Measurements from ENCODE around the gene PKLR. TPM values are rescaled to one million over a fixed set of nuclear protein-coding genes. Genes with fewer than 3 reads are reported as not detected.
"Not testable (repeated sequence)": the region's sequence is repeated elsewhere in the genome, so short reads cannot be mapped to it uniquely, and the experiment has no call there.

PKLR gene
- polyA plus RNA-seq (2012; ENCODE audit: missing spikeins), result not detected

DNA sequence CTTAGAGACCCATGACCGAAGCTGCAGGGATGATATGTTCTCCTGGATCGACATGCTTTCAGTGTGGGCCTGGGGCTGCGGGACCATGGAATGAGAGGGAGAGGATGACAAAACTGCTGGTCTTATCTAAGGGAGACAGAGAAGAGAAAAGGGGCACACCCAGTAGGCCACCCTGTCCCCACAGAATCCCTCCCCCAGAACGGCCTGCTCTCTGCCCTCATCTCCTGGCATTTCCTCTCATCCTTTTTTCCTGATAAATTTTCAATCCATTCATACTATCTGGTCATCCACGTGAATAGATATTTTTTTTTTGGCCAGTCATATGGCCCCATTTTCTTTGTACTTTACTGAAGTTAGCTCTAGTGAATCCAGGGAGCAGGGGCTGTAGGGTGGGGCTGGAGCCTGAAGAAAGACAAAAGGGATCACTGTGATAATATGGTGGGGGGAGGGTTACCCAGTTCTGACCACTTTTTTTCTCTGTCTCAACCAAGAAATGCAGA lies at the start of gene PKLR:
TSS of gene PKLR (minus strand) at position 97 of the 500 bp plus-strand sequence. CDS start at position 54, 43 bp downstream.
- DNase-seq (ENCODE audit: insufficient read length), result no peak
- FAIRE-seq, result no peak
- TF ChIP-seq POLR2A (IDR thresholded peaks at IDR 0.05; ENCODE audit: low read depth, low read length), result no peak
- no peak for TF ChIP-seq POLR2AphosphoS5 (IDR thresholded peaks at IDR 0.05; ENCODE audit: low read depth, low read length)
- TF ChIP-seq TAF1 (IDR thresholded peaks at IDR 0.05; ENCODE audit: borderline replicate concordance, low read depth, low read length), result no peak

DNA sequence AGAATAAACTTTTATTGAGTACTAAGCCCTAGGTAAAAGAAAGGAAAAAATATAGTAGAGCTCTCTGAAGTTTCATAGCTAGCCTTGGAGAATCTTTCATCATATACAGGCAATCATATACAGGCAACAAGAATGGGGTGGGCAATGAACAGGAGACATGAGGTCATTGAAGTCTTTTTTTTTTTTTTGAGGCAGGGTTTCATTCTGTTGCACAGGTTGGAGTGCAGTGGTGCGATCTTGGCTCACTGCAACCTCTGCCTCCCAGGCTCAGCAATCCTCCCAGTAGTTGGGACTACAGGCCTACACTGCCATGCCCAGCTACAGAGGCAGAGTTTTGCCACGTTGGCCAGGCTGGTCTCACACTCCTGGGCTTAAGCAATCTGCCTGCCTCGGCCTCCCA lies 41.6 kb upstream of the PKLR start:
- TF ChIP-seq POLR2AphosphoS5 (IDR thresholded peaks at IDR 0.05; ENCODE audit: low read depth, low read length) (no peak), TAF1 (IDR thresholded peaks at IDR 0.05; ENCODE audit: borderline replicate concordance, low read depth, low read length) (no peak), POLR2A (IDR thresholded peaks at IDR 0.05; ENCODE audit: low read depth, low read length) (no peak)
- no peak for DNase-seq (ENCODE audit: insufficient read length)
- FAIRE-seq, result no peak

DNA sequence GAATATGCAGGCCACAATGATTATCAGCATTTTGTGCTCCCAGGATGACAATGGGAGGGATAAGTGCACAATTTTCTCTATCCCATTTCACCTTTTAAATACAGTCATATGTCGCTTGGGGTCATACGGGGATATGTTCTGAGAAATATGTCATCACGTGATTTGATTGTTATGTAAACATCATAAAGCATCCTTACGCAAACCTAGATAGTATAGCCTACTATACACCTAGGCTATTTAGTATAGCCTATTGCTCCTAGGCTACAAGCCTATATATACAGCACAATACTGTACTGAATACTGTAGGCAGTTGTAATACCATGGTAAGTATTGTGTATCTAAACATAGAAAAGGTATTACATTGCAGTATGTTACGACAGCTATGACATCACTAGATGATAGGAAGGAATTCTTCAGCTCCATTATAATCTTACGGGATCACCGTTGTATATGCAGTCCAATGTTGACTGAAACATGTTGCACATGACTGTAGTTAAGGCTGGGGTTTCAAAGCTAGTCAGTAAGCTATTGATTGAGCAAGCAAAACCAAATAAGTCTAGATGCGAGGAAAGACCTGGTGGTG lies 38.4 kb upstream of the PKLR start:
- FAIRE-seq, result no peak
- TF ChIP-seq POLR2A (IDR thresholded peaks at IDR 0.05; ENCODE audit: low read depth, low read length) (no peak), TAF1 (IDR thresholded peaks at IDR 0.05; ENCODE audit: borderline replicate concordance, low read depth, low read length) (no peak), POLR2AphosphoS5 (IDR thresholded peaks at IDR 0.05; ENCODE audit: low read depth, low read length) (no peak)

DNA sequence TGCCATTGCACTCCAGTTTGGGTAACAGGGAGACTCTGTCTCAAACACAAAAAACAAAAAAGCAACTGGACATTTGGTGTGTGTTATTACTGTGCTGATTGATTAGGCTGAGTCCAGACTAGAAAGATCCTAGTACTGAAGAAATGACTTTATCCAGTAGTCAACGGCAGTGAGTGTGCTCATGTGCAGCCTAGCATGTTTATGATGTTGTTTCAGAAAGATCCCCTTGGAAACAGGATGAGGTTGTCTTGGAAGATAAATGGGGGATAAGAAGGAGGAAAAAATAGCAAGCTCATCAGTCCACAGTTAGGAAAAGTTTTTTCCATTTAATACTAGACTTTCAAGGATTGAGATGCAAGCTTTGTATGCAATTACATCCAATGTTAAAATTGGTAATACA lies 33.7 kb upstream of the PKLR start:
- DNase-seq (ENCODE audit: insufficient read length), result no peak
- FAIRE-seq, result no peak
- no peak for TF ChIP-seq POLR2A (IDR thresholded peaks at IDR 0.05; ENCODE audit: low read depth, low read length)
- TF ChIP-seq POLR2AphosphoS5 (IDR thresholded peaks at IDR 0.05; ENCODE audit: low read depth, low read length), result no peak
- no peak for TF ChIP-seq TAF1 (IDR thresholded peaks at IDR 0.05; ENCODE audit: borderline replicate concordance, low read depth, low read length)

More for the DNA sequence above, 38.4 kb upstream of the PKLR start:
- DNase-seq (ENCODE audit: insufficient read length), result no peak

DNA sequence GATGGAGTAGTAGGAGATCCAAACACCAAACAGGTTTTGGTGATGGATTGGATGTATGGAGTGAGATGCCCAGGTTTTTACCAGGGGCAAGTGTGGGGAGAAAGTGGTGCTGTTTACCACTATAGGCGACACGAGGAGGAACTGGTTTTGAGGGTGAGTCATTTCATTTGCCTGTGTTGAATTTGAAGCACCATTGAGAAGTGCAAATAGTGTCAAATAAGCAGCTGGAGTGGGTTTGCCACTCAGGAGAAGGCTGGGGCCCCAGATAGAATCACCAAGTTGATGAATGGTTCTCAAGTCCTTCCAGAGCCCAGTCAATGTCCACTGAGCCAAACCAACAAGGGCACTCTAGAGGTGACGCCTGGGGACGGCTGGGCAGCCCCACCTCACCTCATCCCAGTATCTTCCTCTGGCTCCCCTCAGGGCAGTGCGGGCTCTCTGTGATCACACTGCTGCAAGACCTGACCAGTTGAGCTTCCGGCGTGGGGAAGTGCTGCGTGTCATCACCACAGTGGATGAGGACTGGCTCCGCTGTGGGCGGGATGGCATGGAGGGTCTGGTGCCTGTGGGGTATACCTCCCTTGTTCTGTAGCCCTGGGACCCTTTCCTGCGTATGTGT lies 28.9 kb upstream of the PKLR start:
- DNase-seq (ENCODE audit: insufficient read length) (no peak), FAIRE-seq (no peak)
- TF ChIP-seq POLR2AphosphoS5 (IDR thresholded peaks at IDR 0.05; ENCODE audit: low read depth, low read length), result no peak; the same call in 1 of the 2 replicates
- no peak for TF ChIP-seq POLR2A (IDR thresholded peaks at IDR 0.05; ENCODE audit: low read depth, low read length)
- TF ChIP-seq TAF1 (IDR thresholded peaks at IDR 0.05; ENCODE audit: borderline replicate concordance, low read depth, low read length), result no peak

DNA sequence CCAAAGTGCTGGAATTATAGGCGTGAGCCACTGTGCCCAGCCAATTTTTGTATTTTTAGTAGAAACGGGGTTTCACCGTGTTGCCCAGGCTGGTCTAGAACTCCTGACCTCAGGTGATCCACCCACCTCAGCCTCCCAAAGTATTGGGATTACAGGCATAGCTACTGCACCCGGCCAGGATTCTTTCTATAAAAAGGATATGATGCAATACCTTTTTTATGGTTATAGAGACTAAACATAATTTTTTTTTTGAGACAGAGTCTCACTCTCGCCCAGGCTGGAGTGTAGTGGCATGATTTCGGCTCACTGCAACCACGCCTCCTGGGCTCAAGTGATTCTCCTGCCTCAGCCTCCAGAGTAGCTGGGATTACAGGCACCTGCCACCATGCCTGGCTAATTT lies 27.6 kb upstream of the PKLR start:
- not testable (repeated sequence) for FAIRE-seq; DNase-seq (ENCODE audit: insufficient read length)

DNA sequence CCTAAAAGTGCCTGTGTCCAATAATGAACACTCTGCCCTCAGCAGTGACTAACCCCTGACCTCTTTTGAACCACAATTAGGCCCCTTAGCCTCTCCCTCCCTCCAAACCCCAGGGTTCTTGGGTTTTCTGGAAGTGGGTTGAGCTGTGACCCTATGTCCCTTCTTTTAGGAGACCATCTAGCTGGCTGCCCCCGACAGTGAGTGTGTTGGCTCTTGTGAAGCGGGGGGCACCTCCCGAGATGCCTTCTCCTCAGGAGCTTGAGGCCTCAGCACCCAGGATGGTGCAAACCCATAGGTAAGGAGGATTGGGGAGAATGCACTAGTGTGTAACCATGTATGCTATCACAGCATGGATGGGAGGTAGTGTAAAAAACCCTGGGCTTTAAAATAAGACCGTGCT lies 26.7 kb upstream of the PKLR start:
- TF ChIP-seq TAF1 (IDR thresholded peaks at IDR 0.05; ENCODE audit: borderline replicate concordance, low read depth, low read length), result no peak
- TF ChIP-seq POLR2AphosphoS5 (IDR thresholded peaks at IDR 0.05; ENCODE audit: low read depth, low read length), result no peak
- TF ChIP-seq POLR2A (IDR thresholded peaks at IDR 0.05; ENCODE audit: low read depth, low read length), result no peak
- FAIRE-seq, result no peak
- DNase-seq (ENCODE audit: insufficient read length), result no peak

DNA sequence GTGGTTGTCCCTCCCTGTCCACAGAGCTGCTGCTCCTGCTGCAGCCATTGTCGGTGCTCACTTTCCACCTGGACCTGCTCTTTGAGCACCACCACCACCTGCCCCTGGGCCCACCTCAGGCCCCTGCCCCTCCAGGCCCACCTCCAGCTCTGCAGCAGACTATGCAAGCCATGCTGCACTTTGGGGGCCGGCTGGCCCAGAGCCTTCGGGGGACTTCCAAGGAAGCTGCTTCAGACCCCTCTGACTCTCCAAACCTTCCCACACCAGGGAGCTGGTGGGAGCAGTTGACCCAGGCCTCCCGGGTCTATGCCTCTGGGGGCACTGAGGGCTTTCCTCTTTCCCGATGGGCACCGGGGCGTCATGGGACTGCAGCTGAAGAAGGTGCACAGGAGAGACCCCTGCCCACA lies 25.4 kb upstream of the PKLR start:
- no peak for DNase-seq (ENCODE audit: insufficient read length)
- FAIRE-seq, result no peak
- TF ChIP-seq POLR2AphosphoS5 (IDR thresholded peaks at IDR 0.05; ENCODE audit: low read depth, low read length) (no peak), POLR2A (IDR thresholded peaks at IDR 0.05; ENCODE audit: low read depth, low read length) (no peak), TAF1 (IDR thresholded peaks at IDR 0.05; ENCODE audit: borderline replicate concordance, low read depth, low read length) (no peak)

DNA sequence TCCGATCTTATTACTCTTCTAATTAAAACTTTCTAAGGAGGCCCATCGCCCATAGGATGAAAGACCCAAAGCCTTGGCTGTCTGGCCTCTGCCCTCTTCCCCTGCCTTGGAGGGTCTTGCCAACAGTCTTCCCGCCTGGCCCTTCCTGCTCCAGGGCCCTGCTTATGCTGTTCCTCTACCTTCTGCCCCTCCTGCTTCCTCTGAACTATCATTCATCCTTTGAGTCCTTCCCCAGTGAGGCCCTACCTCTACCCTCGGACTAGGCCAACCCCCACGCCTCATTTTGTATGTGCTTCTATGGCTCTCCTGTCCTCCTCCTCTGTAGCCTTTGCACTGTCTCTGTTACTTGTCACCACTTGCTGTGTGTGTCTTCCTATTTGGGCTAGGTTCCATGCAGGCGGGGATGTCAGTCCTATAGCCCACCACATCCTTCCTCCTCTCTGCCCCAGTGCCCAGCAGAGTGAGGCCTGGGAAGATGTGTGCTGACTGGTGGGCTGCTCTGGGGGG lies 24.8 kb upstream of the PKLR start:
- no peak for TF ChIP-seq TAF1 (IDR thresholded peaks at IDR 0.05; ENCODE audit: borderline replicate concordance, low read depth, low read length)
- TF ChIP-seq POLR2AphosphoS5 (IDR thresholded peaks at IDR 0.05; ENCODE audit: low read depth, low read length), result no peak; the same call in 1 of the 2 replicates
- no peak for TF ChIP-seq POLR2A (IDR thresholded peaks at IDR 0.05; ENCODE audit: low read depth, low read length)
- no peak for DNase-seq (ENCODE audit: insufficient read length)
- FAIRE-seq, result no peak

DNA sequence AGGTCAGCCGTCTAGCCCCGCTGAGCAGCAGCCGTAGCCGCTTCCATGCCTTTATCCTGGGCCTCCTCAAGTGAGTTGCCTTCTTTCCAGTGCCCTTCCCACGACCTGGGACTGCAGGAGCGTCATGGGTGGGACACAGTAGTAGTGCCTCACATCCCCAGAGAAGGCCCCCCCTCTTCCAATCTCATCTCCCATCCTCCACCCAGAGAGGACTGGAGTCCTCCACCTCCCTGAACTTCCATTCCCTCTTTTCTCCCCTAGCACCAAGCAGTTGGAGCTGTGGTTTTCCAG lies 24.3 kb upstream of the PKLR start:
- DNase-seq (ENCODE audit: insufficient read length) (no peak), FAIRE-seq (no peak)
- TF ChIP-seq TAF1 (IDR thresholded peaks at IDR 0.05; ENCODE audit: borderline replicate concordance, low read depth, low read length) (no peak), POLR2AphosphoS5 (IDR thresholded peaks at IDR 0.05; ENCODE audit: low read depth, low read length) (no peak), POLR2A (IDR thresholded peaks at IDR 0.05; ENCODE audit: low read depth, low read length) (no peak)

DNA sequence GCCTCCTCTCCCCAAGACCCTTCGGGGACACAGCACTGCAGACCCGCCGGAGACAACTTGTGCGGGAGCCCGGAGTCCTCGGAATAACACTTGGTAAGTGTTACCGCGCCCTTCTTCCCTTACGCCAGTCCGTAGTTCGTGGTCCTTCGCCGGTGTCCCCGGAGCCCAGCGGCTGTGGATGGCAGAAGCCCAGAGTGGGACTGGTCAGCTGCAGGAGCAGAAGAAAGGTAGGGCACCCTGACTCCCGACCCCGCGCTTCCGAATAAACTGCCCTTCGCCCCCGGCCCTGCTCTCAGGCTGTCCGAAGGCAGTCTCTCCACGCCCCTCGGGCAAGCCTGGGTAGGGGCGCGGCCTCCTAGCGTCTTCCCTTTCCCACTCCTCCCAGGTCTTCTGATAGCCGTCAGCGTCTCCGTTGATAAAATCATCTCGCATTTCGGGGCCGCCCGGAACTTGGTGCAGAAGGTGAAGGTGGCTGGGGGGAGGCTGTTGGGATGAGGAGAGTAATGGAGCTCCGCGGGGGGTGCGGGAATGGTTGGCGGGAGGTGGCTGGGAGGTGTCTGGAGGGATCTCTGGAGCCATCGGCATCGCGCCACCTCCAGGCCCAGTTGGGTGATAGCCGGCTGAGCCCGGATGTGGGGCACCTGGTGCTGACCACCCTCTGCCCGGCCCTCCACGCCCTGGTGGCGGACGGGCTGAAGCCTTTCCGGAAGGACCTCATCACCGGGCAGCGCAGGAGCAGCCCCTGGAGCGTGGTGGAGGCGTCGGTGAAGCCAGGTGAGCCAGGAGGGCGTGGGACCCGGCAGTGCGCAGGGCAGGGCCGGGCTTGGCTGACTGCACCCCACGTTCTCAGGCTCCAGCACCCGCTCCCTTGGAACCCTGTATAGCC lies 23.7 kb upstream of the PKLR start:
- FAIRE-seq (no peak), DNase-seq (ENCODE audit: insufficient read length) (no peak)
- TF ChIP-seq TAF1 (IDR thresholded peaks at IDR 0.05; ENCODE audit: borderline replicate concordance, low read depth, low read length), result no peak
- no peak for TF ChIP-seq POLR2AphosphoS5 (IDR thresholded peaks at IDR 0.05; ENCODE audit: low read depth, low read length)
- TF ChIP-seq POLR2A (IDR thresholded peaks at IDR 0.05; ENCODE audit: low read depth, low read length), result no peak
